AG09319 (cell line): Measurements from ENCODE around the gene SPEG.

Experiments
- DNase-seq: peaks from one replicate; pipeline ENCODE4 v3.0.0-alpha.2; 2010; ENCODE audit warnings: low read depth; ENCODE audit errors: extremely low read depth
- TF ChIP-seq, protein P1 (sequence below): IDR thresholded peaks from 2 replicates; pipeline ENCODE4 v1.5.1; 2011; ENCODE audit warnings: low read depth, mild to moderate bottlenecking, inconsistent platforms, low read length, moderate library complexity

SPEG gene

DNA sequence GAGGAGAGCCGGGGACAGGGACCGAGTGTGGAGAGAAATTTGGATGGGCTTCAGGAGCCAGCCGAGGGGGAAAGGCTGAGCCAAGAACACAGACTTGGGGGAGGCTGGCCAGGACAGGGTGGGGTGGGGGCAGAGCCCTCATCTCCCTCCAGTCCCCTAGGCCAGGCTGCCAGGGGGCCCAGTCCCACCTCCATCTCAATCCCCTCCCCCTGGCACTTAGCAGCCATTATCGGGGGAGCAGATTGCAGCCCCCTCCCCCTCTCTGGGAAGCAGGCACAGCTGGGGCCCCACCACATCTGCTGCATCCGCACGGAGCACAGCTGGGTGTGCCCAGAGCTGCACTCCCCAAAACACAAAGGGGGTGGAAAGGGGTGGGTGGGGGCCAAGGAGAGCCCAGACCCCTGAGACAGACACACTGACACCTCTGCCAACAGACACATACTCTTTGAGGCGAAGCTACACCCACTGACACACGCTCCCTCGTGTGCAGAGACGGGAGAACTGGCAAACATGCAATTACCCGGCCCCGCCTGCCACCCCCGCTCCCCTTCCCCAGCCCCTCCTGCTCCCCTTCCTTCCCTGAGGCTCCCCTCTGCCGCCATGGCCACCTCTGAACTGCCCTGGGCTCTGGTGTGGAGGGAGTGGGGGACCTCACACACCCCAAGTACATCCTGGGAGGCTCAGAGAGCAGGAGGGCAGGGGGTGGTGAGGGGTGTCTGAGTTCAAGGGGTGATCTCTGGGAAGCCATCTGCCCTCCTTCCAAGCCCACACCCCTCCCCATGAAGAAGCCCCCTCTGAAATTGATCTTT lies 74.5 kb downstream of the SPEG start:
- no peak for DNase-seq
- TF ChIP-seq, protein P1, sequence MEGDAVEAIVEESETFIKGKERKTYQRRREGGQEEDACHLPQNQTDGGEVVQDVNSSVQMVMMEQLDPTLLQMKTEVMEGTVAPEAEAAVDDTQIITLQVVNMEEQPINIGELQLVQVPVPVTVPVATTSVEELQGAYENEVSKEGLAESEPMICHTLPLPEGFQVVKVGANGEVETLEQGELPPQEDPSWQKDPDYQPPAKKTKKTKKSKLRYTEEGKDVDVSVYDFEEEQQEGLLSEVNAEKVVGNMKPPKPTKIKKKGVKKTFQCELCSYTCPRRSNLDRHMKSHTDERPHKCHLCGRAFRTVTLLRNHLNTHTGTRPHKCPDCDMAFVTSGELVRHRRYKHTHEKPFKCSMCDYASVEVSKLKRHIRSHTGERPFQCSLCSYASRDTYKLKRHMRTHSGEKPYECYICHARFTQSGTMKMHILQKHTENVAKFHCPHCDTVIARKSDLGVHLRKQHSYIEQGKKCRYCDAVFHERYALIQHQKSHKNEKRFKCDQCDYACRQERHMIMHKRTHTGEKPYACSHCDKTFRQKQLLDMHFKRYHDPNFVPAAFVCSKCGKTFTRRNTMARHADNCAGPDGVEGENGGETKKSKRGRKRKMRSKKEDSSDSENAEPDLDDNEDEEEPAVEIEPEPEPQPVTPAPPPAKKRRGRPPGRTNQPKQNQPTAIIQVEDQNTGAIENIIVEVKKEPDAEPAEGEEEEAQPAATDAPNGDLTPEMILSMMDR, result no peak

DNA sequence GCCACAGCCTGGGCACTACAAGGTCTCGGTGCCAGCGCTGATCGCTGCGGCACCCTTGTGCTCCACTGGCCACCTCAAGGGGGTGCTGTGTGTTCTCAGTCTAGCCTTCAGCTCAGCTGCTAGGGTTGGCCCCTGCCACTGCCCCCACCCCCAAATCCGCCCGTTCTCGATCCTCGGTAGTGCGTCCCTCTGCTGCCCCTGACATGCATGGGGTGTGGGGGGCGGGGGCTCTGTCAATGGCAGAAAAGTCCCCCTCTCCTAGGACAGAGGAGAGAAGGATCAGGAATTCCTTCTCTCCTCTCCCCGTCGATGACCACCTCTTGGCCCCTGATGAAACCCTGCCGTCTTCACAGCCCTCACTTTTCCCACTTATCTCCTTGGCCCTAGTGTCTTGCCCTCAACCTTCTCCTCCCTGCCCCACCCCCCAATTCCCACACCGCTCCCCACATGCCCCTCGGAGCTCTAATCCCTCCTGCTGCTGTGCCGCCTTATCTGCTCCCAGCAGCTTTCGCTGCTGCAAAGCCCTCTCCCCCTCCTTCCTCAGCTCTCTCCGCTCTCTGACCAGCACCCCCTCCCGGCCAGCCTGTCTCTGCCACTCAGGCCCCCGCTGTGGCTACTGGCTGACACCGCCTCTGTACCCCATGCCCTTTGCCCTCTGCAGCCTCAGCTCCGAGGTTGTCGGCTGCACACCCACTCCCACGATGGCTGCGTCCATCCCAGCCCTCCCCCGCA lies 75.3 kb downstream of the SPEG start:
- no peak for DNase-seq
- TF ChIP-seq, protein P1, result peak; percentile 82

DNA sequence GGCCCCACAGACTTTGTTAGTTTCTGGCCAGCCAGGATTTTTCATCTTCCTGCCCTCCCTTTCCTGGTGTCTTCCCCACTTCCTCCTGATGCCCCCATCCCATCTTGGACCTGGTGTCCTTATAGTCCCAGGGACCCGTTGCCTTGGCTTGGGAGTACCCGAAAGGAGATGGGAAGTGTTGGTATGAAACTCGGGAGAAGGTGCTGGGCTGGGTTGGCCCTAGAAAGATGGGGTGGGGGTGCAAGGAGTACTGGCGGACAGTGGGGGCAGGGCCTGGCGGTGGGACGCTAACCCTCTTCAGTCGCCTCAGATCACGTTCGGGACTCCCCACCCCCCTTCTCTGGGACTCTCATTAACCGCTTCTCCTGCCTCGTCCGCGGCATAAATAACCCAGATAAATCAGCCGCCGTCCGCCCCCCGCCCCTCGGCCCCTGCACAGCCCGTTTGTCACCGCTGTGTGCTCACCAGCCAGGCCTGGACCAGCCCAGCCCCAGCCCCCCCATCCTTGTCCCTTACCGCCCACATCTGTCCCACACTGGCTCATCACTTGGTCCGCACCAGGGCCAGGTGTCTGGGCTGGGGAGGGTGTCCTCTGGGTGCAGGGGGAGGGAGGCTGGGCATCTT lies 76.0 kb downstream of the SPEG start:
- DNase-seq, result no peak
- TF ChIP-seq, protein P1, result no peak

DNA sequence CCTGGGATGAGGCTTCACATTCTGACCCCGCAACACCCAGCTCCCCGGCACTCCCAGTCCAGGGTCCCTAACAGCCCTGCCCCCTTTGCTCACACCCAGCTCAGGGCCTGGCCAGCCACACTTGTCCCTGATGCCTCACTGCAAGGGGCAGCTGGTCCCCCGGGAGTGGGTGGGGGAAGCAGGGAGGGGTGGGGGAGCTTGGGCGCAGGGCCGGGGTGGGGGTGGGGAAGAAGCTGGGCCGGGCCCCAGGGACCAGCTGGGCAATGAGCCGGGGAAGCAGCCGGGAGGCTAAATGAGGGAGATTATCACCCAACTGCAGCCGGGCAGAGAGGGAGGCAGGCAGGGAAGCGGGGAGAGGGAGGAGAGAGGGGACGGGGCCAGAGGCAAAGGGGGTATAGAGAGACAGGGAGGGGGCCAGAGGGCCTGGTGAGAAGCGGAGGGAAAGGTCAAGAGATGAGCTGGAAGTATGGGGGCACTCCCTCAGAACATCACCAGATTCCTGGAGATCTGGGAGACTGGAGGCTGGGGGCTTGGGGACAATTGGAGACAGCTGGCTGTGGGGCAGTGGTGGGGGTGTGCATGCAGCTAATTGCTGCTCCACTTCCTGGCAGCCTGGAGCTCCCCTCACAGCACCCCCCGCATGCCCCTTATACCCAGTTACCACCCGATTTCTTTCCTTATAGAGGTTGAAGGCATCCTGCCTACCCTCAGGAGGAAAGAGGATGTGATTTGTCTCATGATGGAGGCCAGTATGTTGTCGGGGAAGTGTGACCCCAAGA lies 77.1 kb downstream of the SPEG start:
- no peak for DNase-seq
- TF ChIP-seq, protein P1, result no peak

DNA sequence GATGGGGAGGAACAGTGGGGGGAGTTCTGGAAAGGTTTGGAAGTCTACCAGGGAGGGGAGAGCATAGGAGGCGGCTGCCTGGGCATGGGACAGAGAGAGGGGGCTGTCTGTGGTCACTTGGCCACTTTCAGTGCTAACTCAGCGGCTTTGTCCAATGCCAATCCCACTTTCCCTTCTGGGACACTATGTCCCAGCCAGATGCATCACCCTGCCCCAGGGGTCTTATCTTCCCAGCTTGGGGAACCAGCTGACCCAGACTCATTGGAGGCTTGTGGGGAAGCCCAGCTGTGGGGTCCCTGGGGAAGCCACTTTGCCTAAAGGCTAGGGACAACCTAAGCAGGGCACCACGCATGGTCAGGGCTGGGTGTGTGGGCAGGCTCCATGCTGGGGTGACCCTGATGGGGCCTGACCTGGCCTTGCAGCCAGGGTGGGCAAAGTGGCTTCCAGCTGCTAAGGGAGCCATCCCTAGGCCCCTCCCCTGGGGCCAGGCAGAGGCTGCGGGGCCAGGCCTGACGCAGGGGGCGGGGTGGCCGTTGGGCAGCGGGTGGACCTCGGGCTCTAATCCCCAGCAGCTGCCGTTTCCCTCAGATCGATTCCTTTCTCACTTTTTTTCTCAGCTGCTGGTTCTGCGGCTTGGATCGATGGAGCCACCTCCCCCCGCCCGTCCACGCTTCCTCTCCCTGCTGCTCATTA lies 78.0 kb downstream of the SPEG start:
- no peak for DNase-seq
- TF ChIP-seq, protein P1, result no peak

DNA sequence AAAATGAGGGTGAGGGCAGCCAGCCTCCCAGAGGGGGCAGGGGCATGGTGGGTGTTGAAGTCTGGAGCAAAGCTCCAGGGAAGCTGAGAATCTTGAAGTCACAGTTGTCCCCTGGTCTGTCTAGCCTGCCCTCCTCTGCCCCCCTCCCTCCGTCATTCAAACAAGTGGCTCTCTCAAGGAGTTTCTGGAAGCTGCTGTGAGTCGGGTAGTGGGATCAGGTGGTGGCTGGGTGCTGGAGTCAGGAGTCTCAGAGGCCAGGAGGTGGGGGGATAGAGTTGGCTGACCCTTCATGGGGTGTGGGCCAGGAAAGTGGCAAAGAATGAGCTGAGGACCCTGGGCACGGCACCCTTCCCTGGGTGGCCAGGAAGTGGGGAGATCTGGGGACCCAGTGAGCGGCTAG lies 79.1 kb downstream of the SPEG start:
- DNase-seq, result no peak

More for the DNA sequence above, 79.1 kb downstream of the SPEG start:
- TF ChIP-seq, protein P1, result no peak
